ENCODE results near the gene PPP1R7. TPM values are rescaled to one million over a fixed set of nuclear protein-coding genes. Genes with fewer than 3 reads are reported as not detected.

PPP1R7 gene
- total and polyA plus RNA-seq, 9 of the 15 experiments (the other 6 are each of a cell fraction or from before 2014, with no cell fraction given): 37.5 to 75.0 (median 50.5) TPM

GRCh38 chr2:241191081-241191480, 40.8 kb downstream of the PPP1R7 start:
- in situ Hi-C loops (cut with MboI): no loop called here
- CTCF ChIA-PET (ENCODE audit: low intra/inter-chr PET ratio): no interaction called here
- Histone ChIP-seq H3K27ac (ENCODE audit: extremely low read depth, low read depth, low read length) (no peak overlapping the region), H3K79me2 (ENCODE audit: control insufficient read depth, insufficient read depth, low read length) (no peaks in the 10 kb centered on the region), H3K9me1 (ENCODE audit: control insufficient read depth, insufficient read depth, low read length) (no peaks in the 10 kb centered on the region), H4K20me1 (replicated peaks; ENCODE audit: control insufficient read depth, insufficient read depth, low read length) (no peaks in the 10 kb centered on the region), H3K4me2 (ENCODE audit: insufficient read depth, low read length) (no peak overlapping the region), H3K27me3 (ENCODE audit: control insufficient read depth in 2 of 2, insufficient read depth in 2 of 2, low read length in 2 of 2) (no peaks in the 10 kb centered on the region; a peak in 2 of 5 replicates), H3K9me3 (replicated peaks; ENCODE audit: control insufficient read depth, insufficient read depth, low read depth, low read length) (no peaks in the 10 kb centered on the region), H3K4me3 (no peak overlapping the region), H3K4me1 (replicated peaks in 1 of 2; ENCODE audit: control insufficient read depth in 2 of 2, insufficient read depth in 2 of 2, low read length in 2 of 2) (peaks cover 0 to 33% of the 10 kb centered on the region in 2 experiments; a peak in 2 of 5 replicates), H2AFZ (ENCODE audit: low read depth, low read length) (no peak overlapping the region), H3K9ac (ENCODE audit: insufficient read depth in 1 of 2, low read depth in 2 of 2, low read length in 2 of 2) (no peak overlapping the region), H3K36me3 (ENCODE audit: control insufficient read depth, insufficient read depth, low read length) (no peaks in the 10 kb centered on the region)
- POLR2A ChIA-PET: interaction anchor here (1.1 kb wide), 1 partner anchor 10 kb away, joined by 4 read pairs; no protein-coding TSS in a partner anchor
- DNase-seq (ENCODE audit: extremely low read depth in 1 of 4, low spot score in 3 of 4) (peak in 2 of 4 experiments; percentile 30 to 31), FAIRE-seq (no peak), ATAC-seq (no peak)
- intact Hi-C loops (cut with micrococcal nuclease): no loop called here
- 3% methylated on average over 7 of the region's 14 CpGs for WGBS (ENCODE audit: insufficient coverage, low coverage, missing lambda C conversion rate)
- no TSS peak for BruUV-seq (replicated peaks)
- TF ChIP-seq RBM15 (IDR thresholded peaks at IDR 0.05; ENCODE audit: insufficient read depth, low read length): no peak
- no peak for TF ChIP-seq POLR2G (IDR thresholded peaks at IDR 0.05; ENCODE audit: low read depth, low read length)
- TF ChIP-seq ATF2 (CRISPR knock-in tag; IDR thresholded peaks at IDR 0.05): no peak
- TF ChIP-seq GATAD2A (IDR thresholded peaks at IDR 0.05): no peak
- TF ChIP-seq ZBTB33 (CRISPR knock-in tag; IDR thresholded peaks at IDR 0.05): no peak
- no peak for TF ChIP-seq MXI1 (IDR thresholded peaks at IDR 0.05; ENCODE audit: low read depth, low read length)
- no peak for TF ChIP-seq DNMT1 (IDR thresholded peaks at IDR 0.05)
- no peak for TF ChIP-seq ZSCAN32 (CRISPR knock-in tag; IDR thresholded peaks at IDR 0.05)
- no peak for TF ChIP-seq AFF1 (IDR thresholded peaks at IDR 0.05; ENCODE audit: low read depth in 1 of 2, partially characterized antibody in 2 of 2)
- no peak for TF ChIP-seq ZNF609 (CRISPR knock-in tag; IDR thresholded peaks at IDR 0.05; ENCODE audit: borderline replicate concordance)

Measured in K562 (cell line).